Calu3 (cell line): ENCODE data around the gene CADM1. TPM values are rescaled to one million over a fixed set of nuclear protein-coding genes. Genes with fewer than 3 reads are reported as not detected.

Experiments used
- BruUV-seq: library from RNA; stranded (reverse); fragments of 400-500 nt; replicated peaks from 2 replicates; lab custom pipeline; 2021; lab: Mats Ljungman, UMichigan
- CTCF ChIA-PET: fragments of 300-600 bp; sonication (Branson Sonifier 250); formaldehyde crosslinking; loops from one replicate; lab custom pipeline; 2022; ENCODE audit warnings: antibody characterized with exemption; lab: Charles Lee
- DNase-seq: peaks from one replicate; pipeline ENCODE4 v3.0.0; 2022
- H3K27ac Mint-ChIP-seq: one replicate; pipeline ENCODE4 v1.8.0; 2022; ENCODE audit warnings: mixed read lengths; ENCODE audit not compliant: unreplicated experiment
- H3K27me3 Mint-ChIP-seq: one replicate; pipeline ENCODE4 v1.8.0; 2022; ENCODE audit warnings: mixed read lengths; ENCODE audit not compliant: unreplicated experiment
- H3K36me3 Mint-ChIP-seq: one replicate; pipeline ENCODE4 v1.8.0; 2022; ENCODE audit warnings: mild to moderate bottlenecking, moderate library complexity, mixed read lengths; ENCODE audit not compliant: insufficient read depth, unreplicated experiment
- H3K4me1 Mint-ChIP-seq: one replicate; pipeline ENCODE4 v1.8.0; 2022; ENCODE audit warnings: mild to moderate bottlenecking, low read depth, mixed read lengths; ENCODE audit not compliant: unreplicated experiment
- H3K4me3 Mint-ChIP-seq: one replicate; pipeline ENCODE4 v1.8.0; 2022; ENCODE audit warnings: mild to moderate bottlenecking, low read depth, moderate library complexity, mixed read lengths; ENCODE audit not compliant: unreplicated experiment
- H3K9me3 Mint-ChIP-seq: one replicate; pipeline ENCODE4 v1.8.0; 2022; ENCODE audit warnings: low read depth, mixed read lengths; ENCODE audit not compliant: unreplicated experiment
- intact Hi-C: fragments of 100-400 bp; cut with micrococcal nuclease; formaldehyde crosslinking; loops from one replicate; pipeline ENCODE4 v1.10.0; 2022; ENCODE audit not compliant: unreplicated experiment
- total RNA-seq: library from RNA; stranded (reverse); gene quantifications from 2 replicates; pipeline ENCODE4 v1.2.3, GENCODE V29; 2022
- TF ChIP-seq, protein P1 (sequence below): fragments of 200-600 bp; IDR thresholded peaks from one replicate; pipeline ENCODE4 v1.8.0; 2022; ENCODE audit warnings: antibody characterized with exemption; ENCODE audit not compliant: unreplicated experiment

The CADM1 gene
- total RNA-seq, 1 experiment from 2014 or later, result 0.68 TPM

GRCh38 chr11:115407496-115407895, 96.7 kb downstream of the CADM1 start:
- no peaks in the 10 kb centered on the region for H3K4me1 Mint-ChIP-seq
- H3K36me3 Mint-ChIP-seq, result no peaks in the 10 kb centered on the region
- H3K4me3 Mint-ChIP-seq, result no peak overlapping the region
- no peak overlapping the region for H3K27ac Mint-ChIP-seq
- H3K27me3 Mint-ChIP-seq, result no peaks in the 10 kb centered on the region
- DNase-seq, result no peak
- intact Hi-C loops, result no loop called here
- no TSS peak for BruUV-seq
- TF ChIP-seq, protein P1, sequence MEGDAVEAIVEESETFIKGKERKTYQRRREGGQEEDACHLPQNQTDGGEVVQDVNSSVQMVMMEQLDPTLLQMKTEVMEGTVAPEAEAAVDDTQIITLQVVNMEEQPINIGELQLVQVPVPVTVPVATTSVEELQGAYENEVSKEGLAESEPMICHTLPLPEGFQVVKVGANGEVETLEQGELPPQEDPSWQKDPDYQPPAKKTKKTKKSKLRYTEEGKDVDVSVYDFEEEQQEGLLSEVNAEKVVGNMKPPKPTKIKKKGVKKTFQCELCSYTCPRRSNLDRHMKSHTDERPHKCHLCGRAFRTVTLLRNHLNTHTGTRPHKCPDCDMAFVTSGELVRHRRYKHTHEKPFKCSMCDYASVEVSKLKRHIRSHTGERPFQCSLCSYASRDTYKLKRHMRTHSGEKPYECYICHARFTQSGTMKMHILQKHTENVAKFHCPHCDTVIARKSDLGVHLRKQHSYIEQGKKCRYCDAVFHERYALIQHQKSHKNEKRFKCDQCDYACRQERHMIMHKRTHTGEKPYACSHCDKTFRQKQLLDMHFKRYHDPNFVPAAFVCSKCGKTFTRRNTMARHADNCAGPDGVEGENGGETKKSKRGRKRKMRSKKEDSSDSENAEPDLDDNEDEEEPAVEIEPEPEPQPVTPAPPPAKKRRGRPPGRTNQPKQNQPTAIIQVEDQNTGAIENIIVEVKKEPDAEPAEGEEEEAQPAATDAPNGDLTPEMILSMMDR, result no peak
- CTCF ChIA-PET, result no interaction called here
- no peaks in the 10 kb centered on the region for H3K9me3 Mint-ChIP-seq

GRCh38 chr11:115406404-115406803, 97.8 kb downstream of the CADM1 start:
- TF ChIP-seq, protein P1, result no peak
- no TSS peak for BruUV-seq
- H3K27ac Mint-ChIP-seq, result no peak overlapping the region

DNA sequence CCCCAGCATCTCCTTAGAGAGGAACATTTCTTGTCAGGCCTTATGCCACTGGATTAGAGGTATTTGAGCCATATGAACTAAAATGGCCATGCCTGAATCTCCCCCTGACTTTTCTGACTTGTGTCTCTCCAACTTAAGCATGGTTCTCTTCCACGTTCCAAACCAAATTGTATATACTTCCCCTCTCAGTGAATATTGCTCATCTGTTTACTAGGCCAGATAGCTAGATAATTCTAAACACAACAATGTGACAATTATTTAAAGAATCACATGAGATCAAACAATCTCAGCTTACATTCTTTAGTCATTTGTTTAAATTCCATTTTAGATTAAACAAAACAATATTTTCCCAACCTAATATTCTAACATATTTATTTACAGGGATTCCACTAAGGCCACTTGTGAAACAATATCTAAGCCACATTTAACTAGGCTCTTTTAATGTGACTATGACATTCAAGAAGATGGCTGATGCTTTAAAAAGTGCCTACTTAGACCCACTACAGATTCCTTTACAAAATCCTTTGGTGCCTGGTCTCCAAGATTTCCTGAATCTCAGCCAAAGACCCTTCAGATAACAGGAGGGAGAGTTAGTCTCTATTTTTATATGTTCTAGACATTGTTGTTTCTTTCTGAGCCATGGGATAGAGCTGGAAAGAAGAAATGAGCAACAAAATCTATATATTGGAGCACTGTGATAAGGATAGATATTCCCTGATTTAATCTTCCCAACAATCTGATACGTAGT, 105.7 kb downstream of the CADM1 start:
- TF ChIP-seq, protein P1, result no peak
- H3K27me3 Mint-ChIP-seq, result no peaks in the 10 kb centered on the region
- no peak for DNase-seq
- peaks cover 3% of the 10 kb centered on the region for H3K9me3 Mint-ChIP-seq
- intact Hi-C loops, result no loop called here
- H3K27ac Mint-ChIP-seq, result no peak overlapping the region
- no peak overlapping the region for H3K4me3 Mint-ChIP-seq
- CTCF ChIA-PET, result no interaction called here
- no TSS peak for BruUV-seq
- no peaks in the 10 kb centered on the region for H3K36me3 Mint-ChIP-seq
- H3K4me1 Mint-ChIP-seq, result no peaks in the 10 kb centered on the region

More at GRCh38 chr11:115406404-115406803, 97.8 kb downstream of the CADM1 start:
- no peaks in the 10 kb centered on the region for H3K4me1 Mint-ChIP-seq
- CTCF ChIA-PET, result no interaction called here
- H3K27me3 Mint-ChIP-seq, result no peaks in the 10 kb centered on the region
- no peak for DNase-seq
- H3K36me3 Mint-ChIP-seq, result no peaks in the 10 kb centered on the region
- H3K9me3 Mint-ChIP-seq, result no peaks in the 10 kb centered on the region
- intact Hi-C loops, result no loop called here
- no peak overlapping the region for H3K4me3 Mint-ChIP-seq

GRCh38 chr11:115396533-115396932, 107.7 kb downstream of the CADM1 start:
- BruUV-seq, result no TSS peak
- Mint-ChIP-seq H3K9me3 (peaks cover 3% of the 10 kb centered on the region), H3K27ac (no peak overlapping the region), H3K27me3 (no peaks in the 10 kb centered on the region), H3K36me3 (no peaks in the 10 kb centered on the region), H3K4me1 (no peaks in the 10 kb centered on the region), H3K4me3 (no peak overlapping the region)
- DNase-seq, result no peak
- CTCF ChIA-PET, result no interaction called here
- intact Hi-C loops, result no loop called here
- TF ChIP-seq, protein P1, result no peak
